Measurements from ENCODE around the gene CES4A. TPM values are rescaled to one million over a fixed set of nuclear protein-coding genes. Genes with fewer than 3 reads are reported as not detected.

CES4A gene
- total and polyA plus RNA-seq, 2 of the 13 experiments (the other 11 are each of a cell fraction or from before 2014, with no cell fraction given), result 0.09 to 0.17 TPM

- TF ChIP-seq, protein P1, sequence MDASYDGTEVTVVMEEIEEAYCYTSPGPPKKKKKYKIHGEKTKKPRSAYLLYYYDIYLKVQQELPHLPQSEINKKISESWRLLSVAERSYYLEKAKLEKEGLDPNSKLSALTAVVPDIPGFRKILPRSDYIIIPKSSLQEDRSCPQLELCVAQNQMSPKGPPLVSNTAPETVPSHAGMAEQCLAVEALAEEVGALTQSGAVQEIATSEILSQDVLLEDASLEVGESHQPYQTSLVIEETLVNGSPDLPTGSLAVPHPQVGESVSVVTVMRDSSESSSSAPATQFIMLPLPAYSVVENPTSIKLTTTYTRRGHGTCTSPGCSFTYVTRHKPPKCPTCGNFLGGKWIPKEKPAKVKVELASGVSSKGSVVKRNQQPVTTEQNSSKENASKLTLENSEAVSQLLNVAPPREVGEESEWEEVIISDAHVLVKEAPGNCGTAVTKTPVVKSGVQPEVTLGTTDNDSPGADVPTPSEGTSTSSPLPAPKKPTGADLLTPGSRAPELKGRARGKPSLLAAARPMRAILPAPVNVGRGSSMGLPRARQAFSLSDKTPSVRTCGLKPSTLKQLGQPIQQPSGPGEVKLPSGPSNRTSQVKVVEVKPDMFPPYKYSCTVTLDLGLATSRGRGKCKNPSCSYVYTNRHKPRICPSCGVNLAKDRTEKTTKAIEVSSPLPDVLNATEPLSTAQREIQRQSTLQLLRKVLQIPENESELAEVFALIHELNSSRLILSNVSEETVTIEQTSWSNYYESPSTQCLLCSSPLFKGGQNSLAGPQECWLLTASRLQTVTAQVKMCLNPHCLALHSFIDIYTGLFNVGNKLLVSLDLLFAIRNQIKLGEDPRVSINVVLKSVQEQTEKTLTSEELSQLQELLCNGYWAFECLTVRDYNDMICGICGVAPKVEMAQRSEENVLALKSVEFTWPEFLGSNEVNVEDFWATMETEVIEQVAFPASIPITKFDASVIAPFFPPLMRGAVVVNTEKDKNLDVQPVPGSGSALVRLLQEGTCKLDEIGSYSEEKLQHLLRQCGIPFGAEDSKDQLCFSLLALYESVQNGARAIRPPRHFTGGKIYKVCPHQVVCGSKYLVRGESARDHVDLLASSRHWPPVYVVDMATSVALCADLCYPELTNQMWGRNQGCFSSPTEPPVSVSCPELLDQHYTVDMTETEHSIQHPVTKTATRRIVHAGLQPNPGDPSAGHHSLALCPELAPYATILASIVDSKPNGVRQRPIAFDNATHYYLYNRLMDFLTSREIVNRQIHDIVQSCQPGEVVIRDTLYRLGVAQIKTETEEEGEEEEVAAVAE (CRISPR knock-in tag; IDR thresholded peaks at IDR 0.05; ENCODE audit: borderline replicate concordance), result peak; percentile 65; the same call in 1 of the 2 replicates
- TF ChIP-seq CBX2 (IDR thresholded peaks at IDR 0.05; ENCODE audit: low read depth, low read length), result no peak
- TF ChIP-seq CBX2 (CRISPR knock-in tag; IDR thresholded peaks at IDR 0.05; ENCODE audit: low read depth), result no peak
- TF ChIP-seq, protein P2, sequence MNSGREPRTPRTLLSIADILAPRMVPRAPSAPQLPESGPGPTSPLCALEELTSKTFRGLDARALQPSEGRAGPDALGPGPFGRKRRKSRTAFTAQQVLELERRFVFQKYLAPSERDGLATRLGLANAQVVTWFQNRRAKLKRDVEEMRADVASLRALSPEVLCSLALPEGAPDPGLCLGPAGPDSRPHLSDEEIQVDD (CRISPR knock-in tag; IDR thresholded peaks at IDR 0.05; ENCODE audit: borderline replicate concordance), result no peak
- TF ChIP-seq, protein P3, sequence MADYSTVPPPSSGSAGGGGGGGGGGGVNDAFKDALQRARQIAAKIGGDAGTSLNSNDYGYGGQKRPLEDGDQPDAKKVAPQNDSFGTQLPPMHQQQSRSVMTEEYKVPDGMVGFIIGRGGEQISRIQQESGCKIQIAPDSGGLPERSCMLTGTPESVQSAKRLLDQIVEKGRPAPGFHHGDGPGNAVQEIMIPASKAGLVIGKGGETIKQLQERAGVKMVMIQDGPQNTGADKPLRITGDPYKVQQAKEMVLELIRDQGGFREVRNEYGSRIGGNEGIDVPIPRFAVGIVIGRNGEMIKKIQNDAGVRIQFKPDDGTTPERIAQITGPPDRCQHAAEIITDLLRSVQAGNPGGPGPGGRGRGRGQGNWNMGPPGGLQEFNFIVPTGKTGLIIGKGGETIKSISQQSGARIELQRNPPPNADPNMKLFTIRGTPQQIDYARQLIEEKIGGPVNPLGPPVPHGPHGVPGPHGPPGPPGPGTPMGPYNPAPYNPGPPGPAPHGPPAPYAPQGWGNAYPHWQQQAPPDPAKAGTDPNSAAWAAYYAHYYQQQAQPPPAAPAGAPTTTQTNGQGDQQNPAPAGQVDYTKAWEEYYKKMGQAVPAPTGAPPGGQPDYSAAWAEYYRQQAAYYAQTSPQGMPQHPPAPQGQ (CRISPR knock-in tag; IDR thresholded peaks at IDR 0.05; ENCODE audit: borderline replicate concordance), result no peak
- no peak for TF ChIP-seq NFKB2 (CRISPR knock-in tag; IDR thresholded peaks at IDR 0.05; ENCODE audit: borderline replicate concordance)
- no peak for TF ChIP-seq ZFP37 (CRISPR knock-in tag; IDR thresholded peaks at IDR 0.05; ENCODE audit: borderline replicate concordance)
- TF ChIP-seq ZFX (CRISPR knock-in tag; IDR thresholded peaks at IDR 0.05; ENCODE audit: low read depth), result peak; percentile 49
- TF ChIP-seq, protein P4, sequence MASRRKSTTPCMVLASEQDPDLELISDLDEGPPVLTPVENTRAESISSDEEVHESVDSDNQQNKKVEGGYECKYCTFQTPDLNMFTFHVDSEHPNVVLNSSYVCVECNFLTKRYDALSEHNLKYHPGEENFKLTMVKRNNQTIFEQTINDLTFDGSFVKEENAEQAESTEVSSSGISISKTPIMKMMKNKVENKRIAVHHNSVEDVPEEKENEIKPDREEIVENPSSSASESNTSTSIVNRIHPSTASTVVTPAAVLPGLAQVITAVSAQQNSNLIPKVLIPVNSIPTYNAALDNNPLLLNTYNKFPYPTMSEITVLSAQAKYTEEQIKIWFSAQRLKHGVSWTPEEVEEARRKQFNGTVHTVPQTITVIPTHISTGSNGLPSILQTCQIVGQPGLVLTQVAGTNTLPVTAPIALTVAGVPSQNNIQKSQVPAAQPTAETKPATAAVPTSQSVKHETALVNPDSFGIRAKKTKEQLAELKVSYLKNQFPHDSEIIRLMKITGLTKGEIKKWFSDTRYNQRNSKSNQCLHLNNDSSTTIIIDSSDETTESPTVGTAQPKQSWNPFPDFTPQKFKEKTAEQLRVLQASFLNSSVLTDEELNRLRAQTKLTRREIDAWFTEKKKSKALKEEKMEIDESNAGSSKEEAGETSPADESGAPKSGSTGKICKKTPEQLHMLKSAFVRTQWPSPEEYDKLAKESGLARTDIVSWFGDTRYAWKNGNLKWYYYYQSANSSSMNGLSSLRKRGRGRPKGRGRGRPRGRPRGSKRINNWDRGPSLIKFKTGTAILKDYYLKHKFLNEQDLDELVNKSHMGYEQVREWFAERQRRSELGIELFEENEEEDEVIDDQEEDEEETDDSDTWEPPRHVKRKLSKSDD (CRISPR knock-in tag; IDR thresholded peaks at IDR 0.05; ENCODE audit: low read depth), result no peak
- no peak for TF ChIP-seq HNF4A (CRISPR knock-in tag; IDR thresholded peaks at IDR 0.05)
- TF ChIP-seq ZNF746 (CRISPR knock-in tag; IDR thresholded peaks at IDR 0.05), result no peak
- TF ChIP-seq, protein P5, sequence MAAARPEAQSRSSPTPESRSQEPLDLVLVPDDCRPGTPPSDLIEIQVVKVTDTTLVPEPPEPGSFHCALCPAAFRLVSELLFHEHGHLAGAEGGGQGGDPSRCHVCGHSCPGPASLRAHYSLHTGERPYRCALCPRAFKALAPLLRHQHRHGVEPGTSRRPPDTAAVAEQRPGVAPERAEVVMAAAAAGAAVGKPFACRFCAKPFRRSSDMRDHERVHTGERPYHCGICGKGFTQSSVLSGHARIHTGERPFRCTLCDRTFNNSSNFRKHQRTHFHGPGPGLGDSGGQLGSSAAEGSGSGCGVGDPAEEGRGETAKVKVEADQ (CRISPR knock-in tag; IDR thresholded peaks at IDR 0.05; ENCODE audit: borderline replicate concordance), result no peak
- TF ChIP-seq ZSCAN31 (CRISPR knock-in tag; IDR thresholded peaks at IDR 0.05; ENCODE audit: low read depth), result no peak
- no peak for TF ChIP-seq DMTF1 (CRISPR knock-in tag; IDR thresholded peaks at IDR 0.05)
- no peak for TF ChIP-seq EED (CRISPR knock-in tag; IDR thresholded peaks at IDR 0.05)
- TF ChIP-seq, protein P6, sequence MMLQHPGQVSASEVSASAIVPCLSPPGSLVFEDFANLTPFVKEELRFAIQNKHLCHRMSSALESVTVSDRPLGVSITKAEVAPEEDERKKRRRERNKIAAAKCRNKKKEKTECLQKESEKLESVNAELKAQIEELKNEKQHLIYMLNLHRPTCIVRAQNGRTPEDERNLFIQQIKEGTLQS (CRISPR knock-in tag; IDR thresholded peaks at IDR 0.05), result no peak
These were observed 34.2 kb upstream of the CES4A start (continued) for GRCh38 chr16:66954097-66954659.
